Stimulated activated CD8-positive, alpha-beta memory T cell treated with anti-CD3 and anti-CD28 coated beads, Interleukin-15, amount 100 ng/mL, for 1 hour (primary cell): Measurements from ENCODE around the gene GIPC2.
"Not testable (repeated sequence)": the region's sequence is repeated elsewhere in the genome, so short reads cannot be mapped to it uniquely, and the experiment has no call there.

ENCODE experiments used
- DNase-seq: peaks from one replicate; pipeline ENCODE4 v3.0.0-alpha.2; 2020; ENCODE audit warnings: low read depth

The GIPC2 gene, protein sequence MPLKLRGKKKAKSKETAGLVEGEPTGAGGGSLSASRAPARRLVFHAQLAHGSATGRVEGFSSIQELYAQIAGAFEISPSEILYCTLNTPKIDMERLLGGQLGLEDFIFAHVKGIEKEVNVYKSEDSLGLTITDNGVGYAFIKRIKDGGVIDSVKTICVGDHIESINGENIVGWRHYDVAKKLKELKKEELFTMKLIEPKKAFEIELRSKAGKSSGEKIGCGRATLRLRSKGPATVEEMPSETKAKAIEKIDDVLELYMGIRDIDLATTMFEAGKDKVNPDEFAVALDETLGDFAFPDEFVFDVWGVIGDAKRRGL

DNA sequence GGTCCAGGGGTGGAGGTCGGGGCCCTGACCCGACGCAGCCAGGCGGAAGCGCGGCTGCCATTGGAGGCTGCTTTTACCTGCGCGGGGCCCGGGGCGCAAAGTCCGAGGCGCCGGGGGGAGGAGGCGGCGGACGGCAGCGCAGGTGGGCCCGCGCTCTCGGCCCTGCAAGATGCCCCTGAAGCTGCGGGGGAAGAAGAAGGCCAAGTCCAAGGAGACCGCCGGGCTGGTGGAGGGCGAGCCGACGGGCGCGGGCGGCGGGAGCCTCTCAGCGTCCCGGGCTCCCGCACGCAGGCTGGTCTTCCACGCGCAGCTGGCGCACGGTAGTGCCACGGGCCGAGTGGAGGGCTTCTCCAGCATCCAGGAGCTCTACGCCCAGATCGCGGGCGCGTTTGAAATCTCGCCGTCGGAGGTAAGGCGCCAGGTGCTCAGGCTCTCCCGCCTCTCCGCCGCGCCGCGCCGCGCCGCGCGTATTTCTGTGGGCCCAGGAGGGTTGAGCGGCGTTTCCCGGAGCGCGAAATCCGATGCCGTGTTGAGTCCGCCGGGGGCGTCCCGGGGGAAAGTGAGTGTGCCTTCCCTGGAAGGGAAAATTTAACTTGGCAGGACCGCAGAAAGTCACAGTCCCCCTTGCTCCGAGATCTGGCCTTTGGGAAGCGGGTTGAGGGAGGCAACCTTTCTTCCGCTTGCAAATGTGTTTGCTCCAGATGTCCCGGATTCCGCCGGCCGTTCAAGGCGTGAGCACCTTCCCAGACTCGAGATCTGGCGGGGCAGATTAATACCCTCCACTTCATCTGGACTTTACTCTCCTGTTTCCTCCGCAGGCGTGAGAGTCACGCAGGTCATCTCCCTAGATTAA, at the start of gene GIPC2:
Gene GIPC2, plus strand, starts transcription at position 41 of the 853 bp plus-strand sequence. Its CDS starts 129 bp downstream, at position 170.
- DNase-seq = no peak

DNA sequence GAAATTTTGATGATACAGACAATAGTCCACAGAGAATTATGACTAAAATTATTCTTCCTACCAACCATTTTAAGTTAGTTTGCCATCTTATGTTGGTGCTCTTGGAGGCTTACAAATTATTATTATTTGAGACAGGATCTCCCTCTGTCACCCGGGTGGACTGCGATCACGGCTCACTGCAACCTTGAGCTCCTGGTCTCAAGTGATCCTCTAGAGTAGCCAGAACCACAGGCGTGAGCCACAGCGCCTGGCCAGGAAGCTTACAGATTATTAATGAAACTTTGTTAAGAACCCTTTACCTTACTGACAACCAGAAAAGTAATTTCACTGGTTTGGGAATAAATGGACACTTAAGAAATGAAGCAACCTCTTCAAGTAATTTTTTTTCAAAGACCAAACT, 49.0 kb upstream of the GIPC2 start:
- no peak for DNase-seq

DNA sequence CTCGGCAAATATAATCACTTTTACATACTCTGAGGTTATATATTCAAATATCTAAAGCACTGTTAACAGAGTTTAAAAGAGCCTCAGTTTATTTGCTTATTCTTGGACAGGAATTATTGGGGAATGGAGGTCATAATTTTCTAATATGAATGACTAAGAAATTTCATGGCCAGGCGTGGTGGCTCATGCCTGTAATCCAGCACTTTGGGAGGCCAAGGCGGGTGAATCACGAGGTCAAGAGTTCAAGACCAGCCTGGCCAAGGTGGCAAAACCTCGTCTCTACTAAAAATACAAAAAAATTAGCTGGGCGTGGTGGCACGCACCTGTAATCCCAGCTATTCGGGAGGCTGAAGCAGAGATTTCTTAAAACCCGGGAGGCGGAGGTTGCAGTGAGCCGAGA, 45.2 kb upstream of the GIPC2 start:
- not testable (repeated sequence) for DNase-seq

DNA sequence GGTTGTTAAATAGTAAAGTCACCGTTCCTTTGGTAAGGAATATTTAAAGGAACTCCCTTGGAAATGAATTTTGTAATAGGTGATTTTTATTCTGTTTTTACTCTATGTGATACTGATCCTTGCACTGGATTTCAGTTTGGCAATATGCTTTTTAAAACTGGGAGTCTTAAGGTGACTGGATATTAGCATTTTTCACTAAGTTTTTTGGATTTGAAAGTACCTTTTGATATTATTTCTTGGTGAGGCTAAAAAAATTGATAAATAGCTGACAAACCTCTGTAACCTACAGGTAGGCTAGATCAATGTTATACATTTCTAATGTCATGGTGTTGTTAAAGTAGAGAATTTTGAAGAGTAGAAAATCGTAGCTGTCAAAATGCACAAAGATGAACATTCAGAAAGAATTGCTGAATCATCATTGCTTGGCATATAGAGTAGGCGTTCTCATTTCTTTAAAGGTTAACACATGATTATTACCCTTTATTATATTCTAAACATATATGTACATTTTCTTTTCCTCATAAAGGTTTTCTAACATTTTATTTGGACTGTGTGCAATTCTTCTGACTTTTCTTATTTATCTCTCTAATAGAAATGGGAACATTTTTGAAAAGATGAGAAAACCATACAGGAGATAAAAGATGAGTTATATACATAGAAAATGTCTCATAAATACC, 42.6 kb upstream of the GIPC2 start:
- no peak for DNase-seq

DNA sequence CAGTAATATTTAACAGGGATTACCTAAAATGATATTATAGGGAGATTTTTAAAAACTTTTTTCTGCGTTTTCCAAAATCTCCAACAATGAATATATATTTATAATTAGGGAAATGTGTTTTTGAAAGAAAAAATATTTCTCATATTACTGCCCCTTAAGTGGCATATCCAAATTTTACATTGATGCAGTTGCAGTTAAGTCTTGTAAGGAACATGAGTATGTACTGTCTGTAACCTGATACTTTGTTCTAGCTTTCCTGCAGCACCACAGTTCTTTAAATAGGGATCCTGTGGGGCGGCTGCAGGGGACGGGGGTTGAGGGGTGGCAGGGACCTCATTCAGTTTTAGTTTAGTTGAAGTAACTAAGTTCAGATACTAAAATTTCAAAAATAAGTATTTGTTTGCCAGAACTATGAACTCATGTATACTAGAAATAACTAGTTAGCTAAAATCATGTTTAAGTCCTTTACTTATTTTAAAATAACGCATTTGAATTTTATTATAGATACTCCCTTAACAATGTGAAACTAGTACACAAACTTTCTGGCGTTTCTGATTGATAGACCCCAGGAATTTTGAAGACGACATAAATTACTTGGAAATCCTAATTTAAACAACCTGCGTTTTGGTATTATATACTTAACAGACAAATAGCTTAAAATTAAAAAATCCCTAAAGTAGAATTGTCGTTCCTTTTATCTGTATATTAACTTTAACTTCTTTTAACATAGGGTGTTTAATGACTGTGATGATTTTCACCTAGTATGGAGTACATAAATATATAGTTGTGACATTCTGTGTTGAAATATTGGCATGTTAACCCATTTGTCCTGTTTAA, 41.7 kb upstream of the GIPC2 start:
- peak; percentile 12 for DNase-seq

DNA sequence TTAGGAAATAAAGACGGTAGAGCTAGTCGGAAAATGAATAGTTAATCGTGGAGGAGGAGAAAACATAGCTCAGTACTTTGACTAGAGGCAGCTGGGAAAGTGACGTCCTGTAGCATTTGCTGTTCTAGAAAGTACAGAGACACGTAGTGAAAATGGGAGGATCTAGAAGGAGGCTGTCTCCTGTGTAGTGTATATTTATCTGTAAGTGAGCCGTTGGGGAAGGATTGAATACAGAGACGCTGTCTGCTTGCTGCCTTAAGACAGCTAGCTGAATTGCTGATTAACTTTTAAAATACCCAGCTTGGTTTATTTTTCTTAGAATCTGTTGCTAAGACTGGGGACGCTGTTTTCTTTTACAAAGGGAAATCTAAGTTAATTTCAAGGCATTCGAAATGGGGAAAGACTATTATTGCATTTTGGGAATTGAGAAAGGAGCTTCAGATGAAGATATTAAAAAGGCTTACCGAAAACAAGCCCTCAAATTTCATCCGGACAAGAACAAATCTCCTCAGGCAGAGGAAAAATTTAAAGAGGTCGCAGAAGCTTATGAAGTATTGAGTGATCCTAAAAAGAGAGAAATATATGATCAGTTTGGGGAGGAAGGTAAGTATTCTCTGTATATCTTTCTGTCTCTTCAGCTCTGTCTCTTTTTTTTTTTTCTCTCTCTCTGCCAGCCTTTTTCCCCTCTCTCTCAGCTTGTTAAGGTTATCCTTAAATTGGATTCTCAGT, 40.9 kb upstream of the GIPC2 start, which contains the start of gene DNAJB4:
Gene DNAJB4, plus strand, starts transcription at position 221 of the 729 bp plus-strand sequence. Its CDS starts 172 bp downstream, at position 393.
- DNase-seq = peak; percentile 29

DNA sequence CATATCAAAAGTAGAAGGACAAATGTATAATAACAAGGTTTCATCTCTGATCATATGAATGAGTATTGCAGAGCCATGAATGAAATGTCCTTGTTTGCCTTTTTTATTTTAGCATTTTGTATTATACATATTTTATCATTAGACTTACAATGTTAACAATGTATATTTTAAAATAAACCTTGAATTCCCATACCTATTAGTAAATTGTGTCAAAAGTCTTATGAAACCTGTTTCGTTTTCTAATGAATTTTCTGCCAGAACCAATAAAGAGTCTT, 40.4 kb upstream of the GIPC2 start:
- DNase-seq = no peak

DNA sequence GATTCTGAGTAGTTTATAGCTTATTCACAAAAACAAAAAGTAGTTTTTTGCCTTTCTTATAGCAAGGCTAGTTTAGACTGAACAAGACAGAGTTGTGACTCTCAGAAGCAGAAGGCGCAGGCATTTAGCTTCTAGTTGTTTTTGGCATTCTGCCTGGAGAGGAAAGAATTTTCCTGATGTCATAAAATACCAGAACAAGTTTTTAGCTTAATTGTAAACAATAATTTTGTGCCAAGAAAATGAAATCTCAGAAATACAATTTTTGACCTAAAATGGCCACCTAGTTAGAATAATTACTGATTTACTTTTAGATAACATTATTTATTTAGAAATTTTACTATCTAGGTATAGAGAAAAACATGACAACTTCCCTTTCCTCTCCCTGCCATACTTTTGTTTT, 40.0 kb upstream of the GIPC2 start:
- no peak for DNase-seq

DNA sequence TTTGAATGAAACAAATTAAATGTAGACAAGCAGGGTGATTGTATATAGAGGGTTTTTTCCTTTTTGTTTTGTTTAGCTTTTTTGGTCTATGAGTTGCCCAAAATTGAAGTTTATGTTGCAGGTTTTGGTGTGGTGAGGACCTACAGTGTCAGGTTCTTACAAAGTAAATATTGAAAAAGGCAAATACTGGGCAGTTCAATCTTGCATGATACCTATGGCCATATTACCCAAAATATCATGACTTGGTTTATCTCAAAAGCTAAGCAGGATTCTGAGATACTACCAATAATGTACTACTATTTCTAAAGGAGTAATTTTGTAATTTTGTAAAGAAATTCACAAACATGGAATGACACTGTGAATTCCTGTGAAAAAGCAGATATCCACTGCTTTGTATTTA, 39.2 kb upstream of the GIPC2 start:
- DNase-seq = no peak

DNA sequence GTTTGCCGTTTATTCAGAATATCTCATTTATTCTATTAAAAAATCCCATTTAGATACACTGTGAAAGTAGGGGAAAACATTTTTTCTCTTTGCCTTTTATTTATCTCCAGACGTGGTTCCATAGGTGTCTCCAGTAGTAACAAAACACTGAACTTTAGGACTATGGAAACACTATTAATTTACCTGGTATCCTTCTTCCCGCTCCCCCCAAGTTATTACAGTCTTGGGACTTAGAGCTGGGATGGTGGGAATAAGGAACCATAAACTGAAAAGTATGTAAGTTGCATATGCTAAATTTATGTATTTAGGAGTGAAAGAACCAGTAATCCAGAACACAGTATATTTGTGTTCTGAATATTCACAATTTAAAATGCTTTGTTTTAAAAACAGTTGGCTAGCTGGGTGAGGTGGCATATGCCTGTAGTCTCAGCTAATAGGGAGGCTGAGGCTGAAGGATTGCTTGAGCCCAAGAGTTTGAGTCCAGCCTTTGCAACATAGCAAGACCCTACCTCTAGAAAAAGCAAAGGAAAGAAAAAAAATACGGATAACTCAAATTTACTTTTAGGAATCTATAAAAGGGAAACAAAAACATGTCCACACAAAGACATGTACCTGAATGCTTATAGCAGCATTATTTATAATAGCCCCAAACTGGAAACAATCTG, 38.0 kb upstream of the GIPC2 start:
- no peak for DNase-seq

DNA sequence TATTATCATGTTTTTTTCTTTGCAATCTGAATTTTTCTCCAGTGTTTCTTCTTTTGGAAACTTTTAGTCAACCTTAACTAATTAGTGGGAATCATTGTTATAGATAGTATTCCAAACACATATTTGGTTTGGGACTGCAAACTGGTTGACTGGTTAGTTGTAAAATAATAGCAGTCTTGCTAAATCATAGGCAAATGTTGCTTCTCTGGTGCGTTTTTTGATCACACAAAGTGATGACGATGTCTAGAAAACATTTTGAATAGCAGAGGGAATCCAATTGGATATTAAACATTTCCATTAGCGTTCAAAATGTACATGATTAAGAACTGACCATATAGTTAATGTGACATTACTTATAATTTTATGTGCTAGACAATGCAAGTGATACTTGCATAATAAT, 36.5 kb upstream of the GIPC2 start:
- no peak for DNase-seq

DNA sequence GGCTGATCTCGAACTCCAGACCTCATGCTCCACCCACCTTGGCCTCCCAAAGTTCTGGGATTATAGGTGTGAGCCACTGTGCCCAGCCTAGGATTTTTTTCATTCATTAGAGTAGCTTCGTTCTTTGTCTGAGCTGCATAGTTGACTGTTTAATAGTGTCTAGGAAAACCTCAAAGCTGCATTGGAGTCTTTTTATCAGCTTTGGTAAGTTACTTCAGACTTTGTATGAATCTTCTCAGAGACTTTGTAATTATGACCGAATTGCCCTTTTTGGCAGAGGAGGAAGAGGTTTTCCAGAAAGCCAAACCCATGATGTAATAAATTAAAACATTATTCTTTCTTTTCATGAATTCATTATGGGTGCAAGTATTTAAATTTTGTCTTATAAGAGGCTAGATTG, 35.9 kb upstream of the GIPC2 start:
- no peak for DNase-seq

DNA sequence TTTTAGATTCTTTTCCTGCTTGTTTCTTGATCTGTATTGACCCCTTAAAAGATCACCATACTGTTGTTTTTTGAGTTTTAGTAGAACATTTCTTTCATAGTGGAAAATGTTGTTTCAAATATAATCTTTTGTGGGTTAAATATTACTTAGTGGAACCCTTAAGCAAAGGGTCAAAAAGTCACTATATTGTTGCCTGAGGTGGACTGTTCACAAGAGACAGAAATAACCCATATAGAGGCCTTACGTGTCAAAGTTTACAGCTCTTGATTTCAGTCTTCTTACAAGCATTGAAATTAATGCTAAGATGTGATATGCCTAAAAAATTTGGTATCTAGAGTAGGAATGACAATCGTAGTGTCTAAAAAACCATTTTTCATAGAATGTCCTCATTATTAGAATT, 34.7 kb upstream of the GIPC2 start:
- no peak for DNase-seq

DNA sequence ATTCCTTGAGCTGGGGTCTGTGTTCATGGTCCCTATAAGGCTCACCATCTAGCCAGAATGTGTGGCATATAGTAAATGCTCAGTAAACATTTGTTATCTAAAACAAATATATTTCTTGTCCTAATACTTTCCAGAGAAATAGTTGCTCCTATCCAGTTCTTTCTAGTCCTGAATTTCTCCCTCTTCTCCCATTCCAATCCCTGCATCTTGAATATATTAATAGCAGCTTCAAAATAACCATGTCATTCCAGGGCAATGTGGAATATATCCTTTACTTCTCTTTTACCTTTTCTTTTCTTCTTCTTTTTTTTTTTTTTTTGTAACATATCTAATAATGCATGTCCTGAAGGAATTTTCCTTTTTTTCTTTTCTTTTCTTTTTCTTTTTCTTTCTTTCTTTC, 30.6 kb upstream of the GIPC2 start:
- DNase-seq = no peak

DNA sequence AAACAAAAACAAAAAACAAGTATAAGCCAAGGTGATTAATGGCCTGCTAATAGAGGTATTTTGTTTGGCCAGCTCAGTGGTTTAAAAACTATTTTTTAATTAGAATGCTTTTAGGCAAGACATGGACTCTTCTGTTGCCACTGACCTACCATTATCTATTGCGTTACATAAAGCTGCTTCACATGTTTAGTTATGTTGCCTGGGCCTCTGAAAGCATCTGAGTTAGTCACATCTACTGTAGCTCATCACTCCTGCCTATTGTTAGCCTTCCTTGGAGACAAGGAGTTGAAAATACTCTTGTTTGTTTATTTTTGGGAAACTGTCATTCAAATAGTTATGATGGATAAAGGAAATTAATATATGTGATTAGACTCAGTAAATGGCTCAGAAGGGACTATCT, 26.7 kb upstream of the GIPC2 start:
- no peak for DNase-seq

DNA sequence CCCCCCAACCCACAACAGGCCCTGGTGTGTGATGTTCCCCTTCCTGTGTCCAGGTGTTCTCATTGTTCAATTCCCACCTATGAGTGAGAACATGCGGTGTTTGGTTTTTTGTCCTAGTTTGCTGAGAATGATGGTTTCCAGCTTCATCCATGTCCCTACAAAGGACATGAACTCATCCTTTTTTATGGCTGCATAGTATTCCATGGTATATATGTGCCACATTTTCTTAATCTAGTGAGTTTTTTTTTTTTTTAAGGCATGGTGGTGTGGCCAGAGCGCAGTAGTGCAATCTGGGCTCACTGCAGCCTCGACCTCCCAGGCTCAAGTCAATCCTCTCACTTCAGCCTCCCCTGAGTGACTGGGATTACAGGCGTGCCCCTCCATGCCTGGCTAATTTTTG, 24.6 kb upstream of the GIPC2 start:
- not testable (repeated sequence) for DNase-seq

DNA sequence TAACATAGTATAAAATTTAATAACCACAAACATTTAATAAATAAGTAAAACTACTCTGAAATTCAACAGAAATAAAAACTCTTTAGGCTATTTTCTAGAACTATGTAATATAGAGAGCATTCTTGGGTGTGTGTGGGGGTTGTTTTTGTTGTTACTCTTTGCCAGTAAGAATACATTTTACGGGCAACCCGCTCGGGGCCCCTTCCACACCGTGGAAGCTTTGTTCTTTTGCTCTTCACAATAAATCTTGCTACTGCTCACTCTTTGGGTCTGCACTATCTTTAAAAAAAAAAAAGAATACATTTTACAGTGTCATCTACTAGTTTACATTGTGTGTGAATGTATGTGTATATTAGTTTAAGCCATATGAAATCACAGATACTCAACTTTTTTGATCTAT, 16.0 kb upstream of the GIPC2 start:
- no peak for DNase-seq

DNA sequence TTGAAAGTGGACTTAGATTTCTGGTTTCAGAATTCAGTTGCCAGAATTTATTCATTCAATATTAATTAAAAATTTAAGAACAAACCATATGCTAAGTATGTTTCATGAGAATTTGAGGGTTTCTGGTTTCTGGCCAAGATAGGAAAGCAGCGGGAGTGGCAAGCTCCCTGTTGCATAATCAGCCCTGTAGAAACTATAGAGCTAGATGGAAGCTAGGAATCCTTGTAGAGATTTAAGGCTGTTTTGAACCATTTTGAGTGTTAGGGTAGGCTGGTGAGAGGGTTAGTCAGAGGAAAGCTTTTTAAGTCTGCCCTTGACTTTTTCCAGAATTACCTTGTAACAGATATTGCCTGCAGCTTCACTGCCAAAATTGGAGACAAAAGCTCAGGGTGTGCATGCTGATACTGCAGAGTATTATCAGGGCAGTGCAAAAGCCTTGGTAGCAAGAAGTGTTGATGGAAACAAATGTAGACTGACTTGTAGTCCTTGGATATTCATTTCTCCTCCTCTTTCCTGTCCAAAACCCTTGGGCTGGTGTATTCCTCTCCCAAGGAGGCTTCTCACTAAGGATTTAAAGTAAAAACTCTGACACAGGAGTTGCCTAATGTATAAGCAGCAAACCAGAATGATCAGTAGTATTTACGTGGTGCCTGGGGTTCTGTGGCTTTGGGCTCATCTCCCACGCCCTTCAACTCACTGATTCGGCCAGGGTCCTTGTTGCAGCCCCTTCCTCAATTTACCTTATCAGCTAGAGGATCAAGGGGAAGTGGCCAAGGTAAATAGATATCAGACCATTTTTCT, 12.6 kb upstream of the GIPC2 start:
- no peak for DNase-seq

DNA sequence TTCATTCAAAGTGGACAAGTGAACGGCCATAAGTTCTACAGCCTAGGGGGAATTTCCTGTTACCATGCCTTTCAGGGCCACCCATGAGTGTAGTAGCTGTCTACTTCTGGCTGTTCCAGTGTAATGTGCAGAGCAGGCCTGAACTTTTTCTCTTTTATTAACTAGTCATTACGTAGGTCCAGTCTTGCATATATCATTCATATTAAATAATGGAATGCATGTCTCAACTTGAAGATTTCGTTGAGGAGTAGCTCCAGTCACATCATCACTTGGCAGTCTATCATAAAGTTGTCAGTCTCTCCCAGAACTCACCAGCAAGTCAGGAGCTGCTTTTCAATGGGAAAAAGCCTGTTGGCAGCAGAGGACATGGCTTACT, 12.0 kb upstream of the GIPC2 start:
- no peak for DNase-seq

DNA sequence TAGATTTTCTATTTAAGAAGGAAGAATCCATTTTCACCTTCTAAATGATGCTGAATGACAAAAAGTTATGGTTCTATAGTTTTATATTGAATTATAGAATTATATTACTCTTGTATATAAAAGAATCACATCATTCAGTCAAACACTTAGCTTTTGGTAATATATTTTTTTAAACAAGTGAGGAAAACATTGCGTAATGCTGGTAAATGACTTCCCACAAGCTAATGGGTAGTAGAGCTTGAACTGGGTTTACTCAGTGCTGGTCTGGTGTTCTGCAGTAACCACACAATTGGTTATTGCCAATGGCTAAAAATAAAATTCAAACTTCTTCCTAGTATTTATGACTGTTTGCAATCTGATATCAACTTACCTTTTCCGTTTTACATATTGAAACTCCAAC, 10.6 kb upstream of the GIPC2 start:
- no peak for DNase-seq
